Epithelial cell of esophagus (primary cell): Measurements from ENCODE around the gene DUSP10.

ENCODE experiments used
- DNase-seq: peaks from one replicate; pipeline ENCODE4 v3.0.0; 2010; ENCODE audit warnings: low read depth
- H3K4me3 ChIP-seq: 2 replicates; pipeline ENCODE4 v1.5.1; 2011; ENCODE audit warnings: mild to moderate bottlenecking, low read length, control low read depth
- TF ChIP-seq, protein P1 (sequence below): IDR thresholded peaks from 2 replicates; pipeline ENCODE4 v1.5.1; 2011; ENCODE audit warnings: low read depth, mild to moderate bottlenecking, low read length, control low read depth, inconsistent platforms; ENCODE audit not compliant: insufficient read depth; ENCODE audit errors: missing control alignments

The DUSP10 gene

DNA sequence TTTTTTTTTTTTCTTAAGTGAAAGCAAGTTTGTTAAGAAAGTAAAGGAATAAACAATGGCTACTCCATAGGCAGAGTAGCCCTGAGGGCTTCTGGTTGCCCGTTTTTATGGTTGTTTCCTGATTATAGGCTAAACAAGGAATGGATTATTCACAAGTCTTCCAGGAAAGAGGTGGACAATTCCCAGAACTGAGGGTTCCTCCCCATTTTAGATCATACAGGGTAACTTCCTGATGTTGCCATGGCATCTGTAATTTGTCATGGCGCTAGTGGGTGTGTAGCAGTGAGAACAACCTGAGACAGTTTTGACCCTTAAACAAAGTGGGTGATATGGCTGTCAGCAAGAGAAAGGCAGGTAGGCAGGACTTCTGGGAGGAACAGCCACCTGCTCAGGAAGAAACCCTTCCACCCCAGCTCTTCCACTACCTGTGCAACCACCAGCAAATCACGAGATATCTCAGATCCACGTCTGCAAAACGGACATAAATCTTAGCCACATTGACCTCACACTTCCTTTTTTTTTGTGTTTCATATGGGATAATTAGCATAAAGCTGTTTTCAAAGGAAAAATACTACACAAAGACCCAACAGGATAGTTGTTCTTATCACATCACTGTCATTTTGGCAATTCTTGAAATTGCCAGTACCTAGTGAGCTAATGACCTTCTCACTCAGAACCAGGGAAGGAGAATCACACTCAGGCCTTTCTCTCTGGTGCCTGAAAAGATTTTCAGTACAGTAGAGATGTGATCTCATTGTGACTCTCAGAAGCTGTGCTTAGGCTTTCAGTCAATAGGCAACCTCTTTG, 34.8 kb upstream of the DUSP10 start:
- TF ChIP-seq, protein P1, sequence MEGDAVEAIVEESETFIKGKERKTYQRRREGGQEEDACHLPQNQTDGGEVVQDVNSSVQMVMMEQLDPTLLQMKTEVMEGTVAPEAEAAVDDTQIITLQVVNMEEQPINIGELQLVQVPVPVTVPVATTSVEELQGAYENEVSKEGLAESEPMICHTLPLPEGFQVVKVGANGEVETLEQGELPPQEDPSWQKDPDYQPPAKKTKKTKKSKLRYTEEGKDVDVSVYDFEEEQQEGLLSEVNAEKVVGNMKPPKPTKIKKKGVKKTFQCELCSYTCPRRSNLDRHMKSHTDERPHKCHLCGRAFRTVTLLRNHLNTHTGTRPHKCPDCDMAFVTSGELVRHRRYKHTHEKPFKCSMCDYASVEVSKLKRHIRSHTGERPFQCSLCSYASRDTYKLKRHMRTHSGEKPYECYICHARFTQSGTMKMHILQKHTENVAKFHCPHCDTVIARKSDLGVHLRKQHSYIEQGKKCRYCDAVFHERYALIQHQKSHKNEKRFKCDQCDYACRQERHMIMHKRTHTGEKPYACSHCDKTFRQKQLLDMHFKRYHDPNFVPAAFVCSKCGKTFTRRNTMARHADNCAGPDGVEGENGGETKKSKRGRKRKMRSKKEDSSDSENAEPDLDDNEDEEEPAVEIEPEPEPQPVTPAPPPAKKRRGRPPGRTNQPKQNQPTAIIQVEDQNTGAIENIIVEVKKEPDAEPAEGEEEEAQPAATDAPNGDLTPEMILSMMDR: no peak
- no peak overlapping the region for H3K4me3 ChIP-seq
- DNase-seq: no peak

DNA sequence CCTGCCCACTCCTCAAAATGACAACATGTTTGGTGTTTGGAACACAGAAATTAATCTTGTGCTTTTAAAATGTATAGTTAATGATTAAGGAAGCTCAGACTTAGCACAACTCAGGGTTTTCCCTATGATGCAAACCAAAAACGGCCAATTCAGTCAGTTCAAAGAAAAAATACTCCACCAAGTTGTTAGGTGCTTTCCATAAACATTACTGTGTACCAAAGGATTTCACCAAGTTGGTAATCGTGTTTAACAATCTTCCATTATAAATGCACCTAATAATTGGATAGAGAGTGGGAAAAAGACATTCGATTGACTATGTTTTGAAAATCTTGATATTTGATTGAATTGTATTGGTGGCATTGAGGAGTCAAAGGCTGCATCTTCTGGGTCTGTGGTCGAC, 33.3 kb upstream of the DUSP10 start:
- DNase-seq: no peak
- H3K4me3 ChIP-seq: no peak overlapping the region
- TF ChIP-seq, protein P1: no peak

DNA sequence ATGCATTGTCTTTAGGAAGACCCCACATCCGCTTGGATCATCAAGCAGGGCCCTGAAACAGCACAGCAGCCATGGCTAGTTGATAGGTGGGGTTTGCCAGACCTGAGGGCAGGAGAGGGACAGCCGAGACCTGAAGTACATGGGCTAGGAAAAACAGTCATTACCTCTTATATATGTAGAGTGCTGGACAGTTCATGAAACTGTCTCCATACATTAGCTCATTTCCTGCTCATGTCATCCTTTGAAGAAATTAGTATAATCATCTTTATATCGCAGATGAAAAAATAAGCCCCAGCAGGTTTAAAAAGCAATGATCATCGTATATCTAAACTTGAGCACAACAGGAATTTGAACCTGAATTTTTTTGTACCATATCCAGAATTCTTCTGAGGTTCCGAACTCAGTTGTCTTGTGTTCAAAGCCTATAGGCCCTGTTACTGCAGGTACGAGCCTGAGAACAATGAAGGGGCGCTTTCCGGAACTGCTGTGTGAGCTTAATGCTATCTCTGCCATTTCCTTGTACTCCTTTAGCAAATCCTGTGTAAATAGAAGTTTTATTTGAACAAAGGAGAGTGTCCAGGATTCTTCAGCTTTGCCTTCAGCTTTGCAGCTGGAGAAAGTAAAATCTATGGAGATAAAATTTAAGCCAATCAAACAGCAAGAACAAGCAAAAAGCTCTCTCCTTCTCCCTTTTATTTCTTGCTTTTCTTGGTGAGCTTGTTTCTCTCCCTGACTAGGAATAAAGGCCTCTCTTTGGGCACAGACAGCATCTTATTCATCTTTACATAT, 32.4 kb upstream of the DUSP10 start:
- no peak overlapping the region for H3K4me3 ChIP-seq
- DNase-seq: no peak
- TF ChIP-seq, protein P1: no peak

DNA sequence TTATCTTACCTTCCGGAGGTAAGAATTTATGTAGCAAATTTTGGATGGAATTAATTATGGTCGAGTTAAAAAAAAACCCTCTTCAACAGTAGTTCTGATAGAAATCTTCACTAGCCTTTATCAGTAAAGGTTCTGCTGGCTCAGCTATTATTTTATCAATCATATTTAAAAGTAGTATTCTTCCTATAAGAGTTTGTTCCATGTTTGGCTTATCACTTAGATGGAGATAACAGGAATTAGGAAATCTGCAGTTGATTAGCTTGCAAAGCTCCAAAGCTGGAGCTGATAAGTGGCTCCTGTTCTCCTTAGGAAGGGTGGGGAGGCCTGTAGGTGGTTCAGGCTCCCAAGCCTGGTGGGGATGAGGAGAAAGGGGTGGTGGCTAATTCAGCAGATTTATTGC, 31.5 kb upstream of the DUSP10 start:
- TF ChIP-seq, protein P1: no peak

DNA sequence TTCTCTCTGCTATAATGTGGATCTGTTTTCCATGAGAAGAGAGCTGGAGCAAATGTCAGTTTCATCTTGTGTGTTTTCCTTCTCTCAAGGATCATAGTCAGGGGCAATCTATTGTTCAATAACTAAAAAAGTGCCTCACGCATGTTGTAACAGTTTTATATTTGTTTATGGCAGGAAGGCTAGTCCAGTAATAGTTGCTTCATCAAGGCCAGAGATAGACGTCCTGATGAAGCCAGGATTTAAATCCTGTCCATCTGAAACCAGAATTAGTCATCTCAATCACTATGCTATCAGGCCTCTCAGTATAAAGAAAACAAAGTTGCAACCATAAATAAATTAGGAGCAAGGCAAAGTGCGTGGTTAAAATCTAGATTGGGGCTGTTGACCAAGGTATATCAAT, 30.2 kb upstream of the DUSP10 start:
- peak; percentile 59 for DNase-seq
- no peak overlapping the region for H3K4me3 ChIP-seq
- TF ChIP-seq, protein P1: no peak

More for the DNA sequence above, 31.5 kb upstream of the DUSP10 start:
- H3K4me3 ChIP-seq: no peak overlapping the region
- DNase-seq: no peak

DNA sequence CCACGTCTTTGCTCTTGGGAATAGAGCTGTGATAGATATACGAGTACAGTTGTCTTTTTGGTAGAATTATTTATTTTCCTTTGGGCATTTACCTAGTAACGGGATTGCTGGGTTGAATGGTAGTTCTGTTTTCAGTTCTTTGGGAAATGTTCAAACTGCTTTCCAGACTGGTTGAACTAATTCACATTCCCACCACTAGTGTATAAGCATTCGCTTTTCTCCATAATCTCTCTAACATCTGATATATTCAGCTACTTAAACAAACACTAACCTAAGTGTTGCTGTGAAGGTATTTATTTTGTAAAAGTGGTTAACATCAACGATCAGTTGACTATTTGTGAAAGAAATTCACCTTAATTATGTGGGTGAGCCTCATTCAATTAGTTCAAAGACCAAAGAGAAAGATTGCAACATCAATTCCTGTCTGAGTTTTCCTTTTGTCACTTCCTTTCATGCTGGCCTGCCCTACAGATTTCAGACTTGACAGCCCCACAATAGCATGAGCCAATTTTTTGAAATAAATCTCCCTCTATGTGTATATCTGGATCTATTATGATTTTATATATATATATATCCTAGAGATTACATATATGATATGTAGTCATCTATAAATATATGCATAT, 26.7 kb upstream of the DUSP10 start:
- peak; percentile 42 for DNase-seq
- H3K4me3 ChIP-seq: no peak overlapping the region
- TF ChIP-seq, protein P1: peak; percentile 11
